Astrocyte of the spinal cord (primary cell): ENCODE data around the gene UBXN7.

Source experiments
- DNase-seq: peaks from one replicate; pipeline ENCODE4 v3.0.0; 2011; ENCODE audit warnings: low read depth, low spot score
- H3K4me3 ChIP-seq: 2 replicates; pipeline ENCODE4 v1.5.1; 2011; ENCODE audit warnings: low read depth, mild to moderate bottlenecking, low read length, moderate library complexity
- in situ Hi-C: cut with HindIII; loops from 2 replicates; pipeline ENCODE4 v1.10.0; 2017; ENCODE audit warnings: low sequenced_read_pairs
- TF ChIP-seq, protein P1 (sequence below): IDR thresholded peaks from 2 replicates; pipeline ENCODE4 v1.5.1; 2012; ENCODE audit warnings: low read depth, mild to moderate bottlenecking, low read length, inconsistent platforms

Gene UBXN7

DNA sequence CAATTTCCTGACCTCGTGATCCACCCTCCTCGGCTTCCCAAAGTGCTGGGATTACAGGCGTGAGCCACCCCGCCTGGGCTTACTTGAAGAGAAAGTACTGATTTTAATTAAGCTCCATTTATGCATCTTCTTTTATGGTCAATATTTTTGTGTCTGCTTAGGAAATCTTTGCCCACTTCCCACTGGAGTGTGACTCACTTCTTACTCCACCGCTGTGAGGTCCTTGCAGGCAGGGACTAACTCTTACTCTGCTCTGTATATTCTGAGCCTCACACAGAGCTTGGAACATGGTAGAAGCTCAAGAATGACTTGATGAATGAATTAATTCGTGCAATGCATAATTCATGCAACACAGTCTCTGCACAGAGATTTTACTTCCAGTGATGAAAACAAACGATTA, 91.1 kb downstream of the UBXN7 start:
- DNase-seq = peak; percentile 68
- TF ChIP-seq, protein P1, sequence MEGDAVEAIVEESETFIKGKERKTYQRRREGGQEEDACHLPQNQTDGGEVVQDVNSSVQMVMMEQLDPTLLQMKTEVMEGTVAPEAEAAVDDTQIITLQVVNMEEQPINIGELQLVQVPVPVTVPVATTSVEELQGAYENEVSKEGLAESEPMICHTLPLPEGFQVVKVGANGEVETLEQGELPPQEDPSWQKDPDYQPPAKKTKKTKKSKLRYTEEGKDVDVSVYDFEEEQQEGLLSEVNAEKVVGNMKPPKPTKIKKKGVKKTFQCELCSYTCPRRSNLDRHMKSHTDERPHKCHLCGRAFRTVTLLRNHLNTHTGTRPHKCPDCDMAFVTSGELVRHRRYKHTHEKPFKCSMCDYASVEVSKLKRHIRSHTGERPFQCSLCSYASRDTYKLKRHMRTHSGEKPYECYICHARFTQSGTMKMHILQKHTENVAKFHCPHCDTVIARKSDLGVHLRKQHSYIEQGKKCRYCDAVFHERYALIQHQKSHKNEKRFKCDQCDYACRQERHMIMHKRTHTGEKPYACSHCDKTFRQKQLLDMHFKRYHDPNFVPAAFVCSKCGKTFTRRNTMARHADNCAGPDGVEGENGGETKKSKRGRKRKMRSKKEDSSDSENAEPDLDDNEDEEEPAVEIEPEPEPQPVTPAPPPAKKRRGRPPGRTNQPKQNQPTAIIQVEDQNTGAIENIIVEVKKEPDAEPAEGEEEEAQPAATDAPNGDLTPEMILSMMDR = no peak
- H3K4me3 ChIP-seq = no peak overlapping the region
- in situ Hi-C loops = no loop called here

DNA sequence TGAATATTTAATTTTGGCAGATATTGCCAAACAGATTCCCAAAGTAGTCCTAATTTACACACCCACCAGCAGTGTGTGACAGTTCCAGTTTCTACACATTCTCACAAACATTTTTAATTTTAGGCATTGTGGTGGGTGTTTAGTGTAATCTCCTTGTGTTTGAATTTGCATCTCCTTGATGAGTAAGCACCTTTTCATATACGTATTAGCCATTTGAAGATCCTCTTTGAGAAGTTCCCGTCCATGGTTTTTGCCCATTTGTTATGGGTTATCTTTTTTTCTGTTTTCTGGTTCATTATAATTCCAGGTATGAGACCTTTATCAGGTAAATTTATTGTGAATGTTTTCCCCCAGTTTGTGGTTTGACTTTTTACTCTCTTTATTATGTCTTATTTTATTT, 91.8 kb downstream of the UBXN7 start:
- in situ Hi-C loops = no loop called here
- DNase-seq = no peak
- H3K4me3 ChIP-seq = no peak overlapping the region
- TF ChIP-seq, protein P1 = no peak

DNA sequence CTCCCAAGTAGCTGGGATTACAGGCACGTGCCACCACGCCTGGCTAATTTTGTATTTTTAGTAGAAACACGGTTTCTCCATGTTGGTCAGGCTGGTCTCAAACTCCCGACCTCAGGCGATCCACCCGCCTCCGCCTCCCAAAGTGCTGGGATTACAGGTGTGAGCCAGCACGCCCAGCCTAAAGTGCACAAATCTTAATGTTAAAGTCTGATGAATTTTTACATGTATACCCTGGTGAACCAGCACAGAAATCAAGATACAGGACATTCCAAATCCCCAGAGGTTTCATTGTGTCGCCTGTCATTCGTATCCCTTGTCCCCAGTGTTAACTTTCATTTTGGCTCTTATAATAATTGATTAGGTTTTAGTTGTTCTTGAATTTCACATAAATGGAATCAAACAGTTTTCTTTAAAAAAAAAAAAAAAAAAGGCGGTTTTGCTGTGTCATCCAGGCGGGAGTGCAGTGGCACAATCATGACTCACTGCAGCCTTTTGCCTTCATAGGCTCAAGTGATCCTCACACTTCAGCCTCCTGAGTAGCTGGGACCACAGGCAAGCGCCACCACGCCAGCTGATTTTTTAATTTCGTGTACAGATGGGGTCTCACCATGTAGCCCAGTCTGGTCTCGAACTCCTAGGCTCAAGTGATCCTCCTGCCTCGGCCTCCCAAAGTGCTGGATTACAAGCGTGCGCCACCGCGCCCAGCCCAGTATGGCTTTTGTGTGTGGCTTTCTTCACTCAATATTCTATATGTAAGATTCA, 92.6 kb downstream of the UBXN7 start:
- DNase-seq = peak; percentile 67
- in situ Hi-C loops = no loop called here
- TF ChIP-seq, protein P1 = no peak
- H3K4me3 ChIP-seq = no peak overlapping the region

DNA sequence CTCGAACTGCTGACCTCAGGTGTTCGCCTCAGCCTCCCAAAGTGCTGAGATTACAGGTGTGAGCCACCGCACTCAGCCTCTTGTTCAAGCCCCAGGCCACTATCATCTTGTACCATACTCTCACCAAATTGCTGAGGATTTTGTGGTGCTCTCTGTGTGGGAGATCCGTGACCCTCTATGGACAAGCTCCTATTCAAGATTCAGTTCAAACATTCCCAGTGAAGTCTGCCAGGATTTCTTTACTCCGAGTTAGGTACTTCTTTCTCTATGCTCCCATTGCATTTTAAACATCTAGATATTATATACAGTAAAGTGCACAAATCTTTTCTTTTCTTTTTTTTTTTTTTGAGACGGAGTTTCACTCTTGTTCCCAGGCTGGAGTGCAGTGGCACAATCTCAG, 93.2 kb downstream of the UBXN7 start:
- no peak overlapping the region for H3K4me3 ChIP-seq
- in situ Hi-C loops = no loop called here
- TF ChIP-seq, protein P1 = no peak
- DNase-seq = no peak

DNA sequence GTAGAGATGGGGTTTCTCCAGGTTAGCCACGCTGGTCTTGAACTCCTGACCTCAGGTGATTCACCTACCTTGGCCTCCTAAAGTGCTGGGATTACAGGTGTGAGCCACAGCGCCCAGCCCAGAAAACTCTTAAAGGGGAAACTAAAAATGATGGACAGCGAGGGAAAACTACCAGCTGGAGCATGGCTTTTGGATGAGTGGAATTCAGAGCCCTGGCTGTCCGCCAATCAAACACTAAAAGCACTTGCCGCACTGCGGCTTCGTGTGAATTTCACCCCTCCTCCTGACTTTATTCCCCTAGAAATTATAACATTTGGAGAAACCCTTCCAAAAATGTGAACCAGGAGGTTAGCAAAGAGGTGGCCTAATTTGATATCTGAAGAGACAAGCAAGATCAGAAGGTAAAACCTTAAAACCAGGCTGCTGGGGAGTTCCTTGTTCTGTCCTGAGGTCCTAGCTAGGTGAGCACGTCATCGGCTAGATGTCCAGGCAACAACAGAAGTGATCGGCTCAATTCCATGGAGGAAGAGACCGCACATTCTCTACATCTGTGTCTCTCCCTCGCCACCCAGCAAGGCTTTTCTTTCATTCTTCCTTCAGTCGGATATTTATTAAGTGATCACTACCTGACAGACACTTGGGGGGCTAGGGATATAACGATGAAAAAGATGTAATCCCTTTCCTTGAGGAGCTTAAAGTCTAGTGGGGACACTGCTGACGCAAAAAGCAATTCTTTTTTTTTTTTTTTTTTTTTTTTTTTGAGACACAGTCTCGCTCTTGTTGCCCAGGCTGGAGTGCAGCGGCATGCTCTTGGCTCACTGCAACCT, 95.7 kb downstream of the UBXN7 start:
- no peak for DNase-seq
- TF ChIP-seq, protein P1 = no peak
- H3K4me3 ChIP-seq = no peak overlapping the region
- in situ Hi-C loops = no loop called here

DNA sequence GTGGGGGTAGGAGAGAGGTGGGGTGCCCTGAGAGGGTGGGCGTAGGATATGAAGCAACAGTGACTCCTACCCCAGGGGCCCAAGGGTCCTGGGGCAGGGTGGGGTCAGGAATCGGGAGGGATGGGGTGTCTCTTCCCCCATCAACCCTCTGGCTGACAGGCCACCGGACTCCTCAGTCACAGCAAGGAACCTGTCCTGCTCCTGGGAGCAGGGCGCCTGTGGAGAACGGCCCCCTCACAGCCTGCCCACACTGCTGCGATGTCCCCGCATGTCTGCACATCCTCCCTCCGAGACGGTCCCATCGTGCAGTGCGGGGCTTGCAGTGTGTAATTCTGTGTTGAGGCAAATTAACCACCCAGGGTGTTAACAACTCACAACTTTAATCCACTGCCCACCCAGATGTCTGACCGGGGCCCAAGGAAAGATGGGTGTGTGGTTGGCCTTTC, 96.7 kb downstream of the UBXN7 start:
- TF ChIP-seq, protein P1 = no peak
- DNase-seq = no peak
- in situ Hi-C loops = no loop called here
- H3K4me3 ChIP-seq = no peak overlapping the region
